Natural killer cell (primary cell): ENCODE measurements around the gene GDA. TPM values are rescaled to one million over a fixed set of nuclear protein-coding genes. Genes with fewer than 3 reads are reported as not detected.

Experiments used
- ATAC-seq, 3 donors: fragments of 150-1000 bp in 2 of 3; fragments of 200-7000 bp in 1 of 3; cut with Tn5 transposase; 1 replicate in 1 of 3; 2 replicates in 2 of 3; pipeline ENCODE4 v1.10.0; 2021; ENCODE audit warnings: mild to moderate bottlenecking in 2 of 3, moderate library complexity in 2 of 3
- DNase-seq, 2 donors: peaks; one replicate each; pipeline versions ENCODE4 v3.0.0 to v3.0.0-alpha.2; 2013 to 2021; ENCODE audit warnings: mixed read lengths in 1 of 2
- H3K27ac ChIP-seq: one replicate; pipeline ENCODE4 v1.5.1; 2013; ENCODE audit warnings: mild to moderate bottlenecking, low read length
- H3K27me3 ChIP-seq: one replicate; pipeline ENCODE4 v1.6.1; 2013; ENCODE audit warnings: low read length; ENCODE audit not compliant: control insufficient read depth, insufficient read depth
- H3K36me3 ChIP-seq: one replicate; pipeline ENCODE4 v1.6.1; 2013; ENCODE audit warnings: low read length; ENCODE audit not compliant: control insufficient read depth, insufficient read depth
- H3K4me1 ChIP-seq: one replicate; pipeline ENCODE4 v1.6.1; 2013; ENCODE audit warnings: low read length; ENCODE audit not compliant: control insufficient read depth, insufficient read depth
- H3K4me3 ChIP-seq: one replicate; pipeline ENCODE4 v1.5.1; 2013; ENCODE audit warnings: low read length
- H3K9me3 ChIP-seq: one replicate; pipeline ENCODE4 v1.6.1; 2013; ENCODE audit warnings: low read length; ENCODE audit not compliant: control insufficient read depth, insufficient read depth
- H3K27ac Mint-ChIP-seq, 2 donors: one replicate each; pipeline ENCODE4 v1.8.0; 2022; ENCODE audit warnings: mild to moderate bottlenecking in 2 of 2, mixed read lengths in 2 of 2, moderate library complexity in 1 of 2
- H3K27me3 Mint-ChIP-seq, 2 donors: one replicate each; pipeline ENCODE4 v1.8.0; 2022; ENCODE audit warnings: low read depth in 2 of 2, mixed read lengths in 2 of 2
- H3K36me3 Mint-ChIP-seq: one replicate; pipeline ENCODE4 v1.8.0; 2022; ENCODE audit warnings: mixed read lengths
- H3K4me1 Mint-ChIP-seq, 2 donors: one replicate each; pipeline ENCODE4 v1.8.0; 2022; ENCODE audit warnings: mixed read lengths in 2 of 2
- H3K4me3 Mint-ChIP-seq: one replicate; pipeline ENCODE4 v1.8.0; 2022; ENCODE audit warnings: mild to moderate bottlenecking, moderate library complexity, mixed read lengths
- H3K9me3 Mint-ChIP-seq, 2 donors: one replicate each; pipeline ENCODE4 v1.8.0; 2022; ENCODE audit warnings: mixed read lengths in 2 of 2
- CTCF ChIP-seq: fragments of 200-600 bp; IDR thresholded peaks from one replicate; pipeline ENCODE4 v1.8.0; 2022; ENCODE audit warnings: antibody characterized with exemption
- WGBS: methylation state at CpG from one replicate; pipeline ENCODE4 v1.1.7; 2013; ENCODE audit warnings: missing lambda C conversion rate; ENCODE audit not compliant: insufficient coverage; 5-methylcytosine and 5-hydroxymethylcytosine counted together
- intact Hi-C: fragments of 100-400 bp; cut with micrococcal nuclease; formaldehyde crosslinking; loops from one replicate; pipeline ENCODE4 v1.14.2; 2022
- total RNA-seq, 4 donors: library from RNA; stranded (reverse); fragments of 120-200 nt in 1 of 4; gene quantifications; one replicate each; pipeline versions ENCODE4 v1.2.3 to v1.2.4, GENCODE V29; 2013 to 2022

The GDA gene
- total RNA-seq, 3 donors from 2014 or later (not counting 1 experiment from before 2014, with no cell fraction given): not detected

GRCh38 chr9:72274916-72275315 lies 125.7 kb downstream of the GDA start:
- no peak overlapping the region for H3K27ac Mint-ChIP-seq
- Histone ChIP-seq H3K27me3 (no peaks in the 10 kb centered on the region), H3K4me1 (no peaks in the 10 kb centered on the region), H3K4me3 (no peak overlapping the region), H3K36me3 (no peaks in the 10 kb centered on the region), H3K27ac (no peak overlapping the region), H3K9me3 (no peaks in the 10 kb centered on the region)
- ATAC-seq (no peak), DNase-seq (no peak)
- H3K4me3 Mint-ChIP-seq: no peak overlapping the region
- TF ChIP-seq CTCF: no peak
- no peaks in the 10 kb centered on the region for H3K36me3 Mint-ChIP-seq
- no peaks in the 10 kb centered on the region for H3K9me3 Mint-ChIP-seq
- no peaks in the 10 kb centered on the region for H3K4me1 Mint-ChIP-seq
- 91% methylated on average over 3 of the region's 3 CpGs for WGBS
- intact Hi-C loops: loop anchor here (10.0 kb wide), 1 partner anchor 990 kb away; no protein-coding TSS in a partner anchor
- H3K27me3 Mint-ChIP-seq: peaks cover 5 to 10% of the 10 kb centered on the region in 2 donors

GRCh38 chr9:72276429-72276828 lies 127.2 kb downstream of the GDA start:
- Histone ChIP-seq H3K4me3 (no peak overlapping the region), H3K27ac (no peak overlapping the region), H3K27me3 (no peaks in the 10 kb centered on the region), H3K36me3 (no peaks in the 10 kb centered on the region), H3K4me1 (no peaks in the 10 kb centered on the region), H3K9me3 (no peaks in the 10 kb centered on the region)
- intact Hi-C loops: loop anchor here (10.0 kb wide), 1 partner anchor 992 kb away; no protein-coding TSS in a partner anchor
- Mint-ChIP-seq H3K27ac (no peak overlapping the region), H3K36me3 (no peaks in the 10 kb centered on the region), H3K4me1 (no peaks in the 10 kb centered on the region), H3K4me3 (no peak overlapping the region), H3K9me3 (no peaks in the 10 kb centered on the region), H3K27me3 (peaks cover 5 to 10% of the 10 kb centered on the region in 2 donors)
- no peak for ATAC-seq
- no peak for DNase-seq
- TF ChIP-seq CTCF: no peak
- WGBS: 67% methylated on average over 1 of the region's 1 CpG

- intact Hi-C loops: loop anchor here (10.0 kb wide), 1 partner anchor 994 kb away; no protein-coding TSS in a partner anchor
- Histone ChIP-seq H3K4me3 (no peak overlapping the region), H3K36me3 (no peaks in the 10 kb centered on the region), H3K27ac (no peak overlapping the region), H3K9me3 (no peaks in the 10 kb centered on the region), H3K27me3 (no peaks in the 10 kb centered on the region), H3K4me1 (no peaks in the 10 kb centered on the region)
- Mint-ChIP-seq H3K4me3 (no peak overlapping the region), H3K4me1 (no peaks in the 10 kb centered on the region), H3K9me3 (no peaks in the 10 kb centered on the region), H3K27ac (no peak overlapping the region), H3K36me3 (no peaks in the 10 kb centered on the region), H3K27me3 (peaks cover 0 to under 1% of the 10 kb centered on the region in 2 donors)
- WGBS: 79% methylated on average over 2 of the region's 2 CpGs
- no peak for TF ChIP-seq CTCF
- ATAC-seq: no peak
- no peak for DNase-seq
Observed at GRCh38 chr9:72278959-72279358, 129.7 kb downstream of the GDA start.

- Mint-ChIP-seq H3K4me3 (no peak overlapping the region), H3K4me1 (no peaks in the 10 kb centered on the region), H3K27ac (no peak overlapping the region), H3K9me3 (no peaks in the 10 kb centered on the region), H3K27me3 (peaks cover 0 to 2% of the 10 kb centered on the region in 2 donors), H3K36me3 (no peaks in the 10 kb centered on the region)
- ATAC-seq: peak; percentile 87 to 99 (median 99)
- Histone ChIP-seq H3K36me3 (no peaks in the 10 kb centered on the region), H3K4me3 (no peak overlapping the region), H3K27ac (no peak overlapping the region), H3K27me3 (no peaks in the 10 kb centered on the region), H3K4me1 (no peaks in the 10 kb centered on the region), H3K9me3 (no peaks in the 10 kb centered on the region)
- peak; percentile 98 for TF ChIP-seq CTCF
- intact Hi-C loops: loop anchor here (1.0 to 2.0 kb wide), 2 partner anchors 311 to 802 kb away; no protein-coding TSS in a partner anchor
- DNase-seq: peak; percentile 66 to 87
- 43% methylated on average over 10 of the region's 11 CpGs for WGBS
Observed at GRCh38 chr9:72280913-72281500, 131.8 kb downstream of the GDA start.
